ENCODE data around the gene CSTF1.

The CSTF1 gene

GRCh38 chr20:56345911-56346310 is 46.5 kb upstream of the CSTF1 start:
- Histone ChIP-seq H3K9me3 (ENCODE audit: control insufficient read depth, insufficient read depth, low read length) (no peaks in the 10 kb centered on the region), H3K27me3 (ENCODE audit: control insufficient read depth, low read length) (peaks cover 2% of the 10 kb centered on the region; the same call in 1 of the 2 replicates), H3F3A (ENCODE audit: control insufficient read depth, insufficient read depth) (no peaks in the 10 kb centered on the region), H4K20me1 (ENCODE audit: control insufficient read depth, insufficient read depth, low read depth, low read length) (no peaks in the 10 kb centered on the region), H3K27ac (ENCODE audit: low read depth, low read length) (no peak overlapping the region), H3K4me1 (ENCODE audit: control insufficient read depth, low read length) (no peaks in the 10 kb centered on the region), H3K4me3 (ENCODE audit: low read length) (no peak overlapping the region), H3K9me2 (replicated peaks; ENCODE audit: control insufficient read depth, low read length) (no peaks in the 10 kb centered on the region), H3K4me2 (ENCODE audit: low read length) (no peak overlapping the region), H3K79me2 (ENCODE audit: control insufficient read depth, low read length) (no peaks in the 10 kb centered on the region), H3K36me3 (ENCODE audit: control insufficient read depth, low read length) (no peaks in the 10 kb centered on the region)
- no peak for TF ChIP-seq CTCF (IDR thresholded peaks at IDR 0.05; ENCODE audit: low read depth, low read length, poor library complexity, severe bottlenecking)
- TF ChIP-seq EZH2phosphoT487 (IDR thresholded peaks at IDR 0.05; ENCODE audit: borderline replicate concordance, low read length), result no peak

- H3K4me3 ChIP-seq (ENCODE audit: low read length), result no peak overlapping the region
- H3F3A ChIP-seq (ENCODE audit: control insufficient read depth, insufficient read depth), result no peaks in the 10 kb centered on the region
- no peaks in the 10 kb centered on the region for H3K4me1 ChIP-seq (ENCODE audit: control insufficient read depth, low read length)
- H3K36me3 ChIP-seq (ENCODE audit: control insufficient read depth, low read length), result no peaks in the 10 kb centered on the region
- H3K9me2 ChIP-seq (replicated peaks; ENCODE audit: control insufficient read depth, low read length), result no peaks in the 10 kb centered on the region
- H4K20me1 ChIP-seq (ENCODE audit: control insufficient read depth, insufficient read depth, low read depth, low read length), result no peaks in the 10 kb centered on the region
- no peaks in the 10 kb centered on the region for H3K9me3 ChIP-seq (ENCODE audit: control insufficient read depth, insufficient read depth, low read length)
- H3K79me2 ChIP-seq (ENCODE audit: control insufficient read depth, low read length), result no peaks in the 10 kb centered on the region
- H3K4me2 ChIP-seq (ENCODE audit: low read length), result no peak overlapping the region
- TF ChIP-seq EZH2phosphoT487 (IDR thresholded peaks at IDR 0.05; ENCODE audit: borderline replicate concordance, low read length) (no peak), CTCF (IDR thresholded peaks at IDR 0.05; ENCODE audit: low read depth, low read length, poor library complexity, severe bottlenecking) (no peak)
- H3K27me3 ChIP-seq (ENCODE audit: control insufficient read depth, low read length), result peaks cover 7% of the 10 kb centered on the region
- H3K27ac ChIP-seq (ENCODE audit: low read depth, low read length), result no peak overlapping the region
Observed at GRCh38 chr20:56347628-56348304, 44.7 kb upstream of the CSTF1 start.

- no peak overlapping the region for H3K27ac ChIP-seq (ENCODE audit: low read depth, low read length)
- TF ChIP-seq EZH2phosphoT487 (IDR thresholded peaks at IDR 0.05; ENCODE audit: borderline replicate concordance, low read length), result no peak
- no peak for TF ChIP-seq CTCF (IDR thresholded peaks at IDR 0.05; ENCODE audit: low read depth, low read length, poor library complexity, severe bottlenecking)
- H3K4me3 ChIP-seq (ENCODE audit: low read length), result no peak overlapping the region
- H3K36me3 ChIP-seq (ENCODE audit: control insufficient read depth, low read length), result no peaks in the 10 kb centered on the region
- no peaks in the 10 kb centered on the region for H3K9me3 ChIP-seq (ENCODE audit: control insufficient read depth, insufficient read depth, low read length)
- peaks cover 12% of the 10 kb centered on the region for H3K27me3 ChIP-seq (ENCODE audit: control insufficient read depth, low read length)
- H3K79me2 ChIP-seq (ENCODE audit: control insufficient read depth, low read length), result no peaks in the 10 kb centered on the region
- H3K4me1 ChIP-seq (ENCODE audit: control insufficient read depth, low read length), result no peaks in the 10 kb centered on the region
- H3F3A ChIP-seq (ENCODE audit: control insufficient read depth, insufficient read depth), result no peaks in the 10 kb centered on the region
- no peaks in the 10 kb centered on the region for H4K20me1 ChIP-seq (ENCODE audit: control insufficient read depth, insufficient read depth, low read depth, low read length)
- H3K9me2 ChIP-seq (replicated peaks; ENCODE audit: control insufficient read depth, low read length), result no peaks in the 10 kb centered on the region
- no peak overlapping the region for H3K4me2 ChIP-seq (ENCODE audit: low read length)
Observed at GRCh38 chr20:56348305-56348693, 44.1 kb upstream of the CSTF1 start.

Measured in DOHH2 (cell line).